ENCODE data around the gene INIP. TPM values are rescaled to one million over a fixed set of nuclear protein-coding genes. Genes with fewer than 3 reads are reported as not detected.

The INIP gene
- total and polyA plus RNA-seq, 9 of the 15 experiments (the other 6 are each of a cell fraction or from before 2014, with no cell fraction given): 11.9 to 87.9 (median 37.3) TPM

DNA sequence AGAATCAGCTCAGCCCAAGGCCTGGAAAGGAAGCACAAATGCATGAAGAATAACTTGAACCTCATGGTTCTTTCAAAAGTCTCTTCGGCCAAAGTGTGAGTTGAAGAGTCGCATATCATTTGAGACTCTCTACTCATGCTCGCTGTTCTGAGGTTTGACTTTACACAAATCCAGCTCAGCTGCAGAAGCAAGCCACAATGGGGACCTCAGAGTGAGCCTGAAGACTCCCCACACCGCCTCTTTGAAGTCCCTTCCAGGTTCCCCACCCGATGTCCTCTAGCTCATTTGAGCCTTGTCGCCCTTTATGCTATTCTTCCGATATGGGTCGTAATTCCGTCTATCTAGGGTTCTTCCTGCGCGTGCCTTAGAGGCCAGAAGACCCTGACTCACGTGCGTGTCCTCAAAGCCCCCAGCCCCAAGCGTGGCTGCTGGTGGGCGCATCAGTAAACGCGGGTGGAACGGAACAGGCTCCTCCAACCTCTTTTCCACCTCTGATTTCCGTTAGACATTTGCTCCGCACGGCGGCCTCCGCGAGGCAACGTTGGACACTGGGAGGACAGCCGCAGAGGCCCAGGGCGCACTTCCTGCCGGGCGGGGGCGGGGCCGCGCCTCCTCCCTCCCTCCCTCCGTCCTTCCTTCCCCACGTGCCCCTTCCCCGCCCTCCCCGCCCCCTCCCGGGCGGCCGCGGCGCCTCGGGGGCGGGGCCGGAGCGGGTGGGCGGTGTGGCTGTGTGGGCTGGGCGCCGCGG lies 32.3 kb upstream of the INIP start, which contains the start of gene SNX30 (continued):
- TF ChIP-seq AFF4 (CRISPR knock-in tag; IDR thresholded peaks at IDR 0.05) (no peak), ZNF217 (CRISPR knock-in tag; IDR thresholded peaks at IDR 0.05) (no peak), SAFB2 (IDR thresholded peaks at IDR 0.05; ENCODE audit: borderline replicate concordance, low read depth, low read length, severe bottlenecking) (no peak), ERF (CRISPR knock-in tag; IDR thresholded peaks at IDR 0.05) (no peak), ELF4 (CRISPR knock-in tag; IDR thresholded peaks at IDR 0.05) (0 out of 2 replicates have a peak, but pooled peaks have one; percentile 26), NR2F6 (CRISPR knock-in tag; IDR thresholded peaks at IDR 0.05) (no peak), HDAC3 (IDR thresholded peaks at IDR 0.05; ENCODE audit: borderline replicate concordance, partially characterized antibody) (no peak), RAD21 (CRISPR knock-in tag; conservative IDR thresholded peaks at IDR 0.05 in 1 of 2, IDR thresholded peaks at IDR 0.05 in 1 of 2) (peak; percentile 18 to 30; a peak in 1 of 4 replicates), ATF7 (IDR thresholded peaks at IDR 0.05) (0 out of 2 replicates have a peak, but pooled peaks have one; percentile 38), RBM17 (IDR thresholded peaks at IDR 0.05; ENCODE audit: borderline replicate concordance, low read depth, low read length) (no peak), ZNF436 (CRISPR knock-in tag; IDR thresholded peaks at IDR 0.05) (no peak), PHF21A (IDR thresholded peaks at IDR 0.05; ENCODE audit: borderline replicate concordance, low read depth) (no peak), E2F6 (IDR thresholded peaks at IDR 0.05; ENCODE audit: borderline replicate concordance in 1 of 2, extremely low read depth in 1 of 2, insufficient read depth in 1 of 2, insufficient read length in 1 of 2, low read depth in 1 of 2, low read length in 1 of 2, poor library complexity in 1 of 2, severe bottlenecking in 1 of 2) (peak; percentile 50 to 83), CEBPG (CRISPR knock-in tag; IDR thresholded peaks at IDR 0.05) (no peak), CEBPG (tag; conservative IDR thresholded peaks at IDR 0.05 in 1 of 2, IDR thresholded peaks at IDR 0.05 in 1 of 2) (no peak), ZNF232 (CRISPR knock-in tag; IDR thresholded peaks at IDR 0.05) (0 out of 2 replicates have a peak, but pooled peaks have one; percentile 78)
- TF ChIP-seq, protein P1, sequence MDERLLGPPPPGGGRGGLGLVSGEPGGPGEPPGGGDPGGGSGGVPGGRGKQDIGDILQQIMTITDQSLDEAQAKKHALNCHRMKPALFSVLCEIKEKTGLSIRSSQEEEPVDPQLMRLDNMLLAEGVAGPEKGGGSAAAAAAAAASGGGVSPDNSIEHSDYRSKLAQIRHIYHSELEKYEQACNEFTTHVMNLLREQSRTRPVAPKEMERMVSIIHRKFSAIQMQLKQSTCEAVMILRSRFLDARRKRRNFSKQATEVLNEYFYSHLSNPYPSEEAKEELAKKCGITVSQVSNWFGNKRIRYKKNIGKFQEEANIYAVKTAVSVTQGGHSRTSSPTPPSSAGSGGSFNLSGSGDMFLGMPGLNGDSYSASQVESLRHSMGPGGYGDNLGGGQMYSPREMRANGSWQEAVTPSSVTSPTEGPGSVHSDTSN (CRISPR knock-in tag; IDR thresholded peaks at IDR 0.05; ENCODE audit: low read depth): no peak
- TF ChIP-seq, protein P1 (tag; conservative IDR thresholded peaks at IDR 0.05; ENCODE audit: low read depth): no peak
- TF ChIP-seq, protein P2, sequence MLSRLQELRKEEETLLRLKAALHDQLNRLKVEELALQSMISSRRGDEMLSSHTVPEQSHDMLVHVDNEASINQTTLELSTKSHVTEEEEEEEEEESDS (CRISPR knock-in tag; IDR thresholded peaks at IDR 0.05): no peak
